Activated CD8-positive, alpha-beta memory T cell treated with anti-CD3 and anti-CD28 coated beads, Interleukin-2, amount 50 U/mL, for 1 hour (primary cell): Measurements from ENCODE around the gene PITPNB.

ENCODE experiments used
- DNase-seq: peaks from one replicate; pipeline ENCODE4 v3.0.0-alpha.2; 2020; ENCODE audit errors: extremely low read depth

Gene PITPNB

DNA sequence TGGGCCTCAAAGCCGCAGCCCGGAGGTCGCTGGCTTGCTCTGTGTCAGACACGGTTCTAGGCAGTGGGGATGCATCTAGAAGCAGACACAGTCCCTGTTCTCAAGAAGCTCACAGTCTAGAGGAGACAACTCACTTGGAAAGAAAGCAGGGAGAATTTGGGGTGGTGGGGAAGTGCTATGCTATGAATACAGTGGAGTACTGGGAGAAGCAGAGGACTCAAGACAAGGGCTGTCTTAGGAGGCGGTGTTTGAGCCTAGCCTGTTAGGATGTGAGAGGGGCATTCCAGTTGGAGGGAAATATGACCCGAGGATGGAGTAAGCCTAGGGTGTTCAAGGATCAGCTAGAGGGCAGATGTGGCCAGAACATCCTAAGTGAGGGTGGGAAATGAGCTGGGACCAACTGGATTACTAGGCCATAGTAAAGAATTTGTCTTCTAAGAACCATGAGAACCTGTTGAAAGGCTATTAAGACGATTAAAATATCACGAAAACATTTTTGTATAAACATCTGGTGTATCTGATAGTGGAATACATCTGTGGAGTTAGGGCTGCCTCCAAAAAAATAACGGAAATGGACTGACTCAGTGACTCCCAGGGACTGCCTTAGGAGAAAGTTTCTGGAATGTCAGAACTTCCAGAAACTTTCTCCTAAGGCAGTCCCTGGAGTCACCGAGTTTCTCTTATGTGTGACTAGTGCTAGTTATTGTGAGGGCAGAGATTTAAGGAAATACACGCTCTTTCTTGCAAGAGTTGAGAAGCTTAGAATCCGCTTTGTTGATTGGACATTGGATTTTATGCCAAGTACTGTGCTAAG lies 1.1 kb upstream of the PITPNB start:
- no peak for DNase-seq

DNA sequence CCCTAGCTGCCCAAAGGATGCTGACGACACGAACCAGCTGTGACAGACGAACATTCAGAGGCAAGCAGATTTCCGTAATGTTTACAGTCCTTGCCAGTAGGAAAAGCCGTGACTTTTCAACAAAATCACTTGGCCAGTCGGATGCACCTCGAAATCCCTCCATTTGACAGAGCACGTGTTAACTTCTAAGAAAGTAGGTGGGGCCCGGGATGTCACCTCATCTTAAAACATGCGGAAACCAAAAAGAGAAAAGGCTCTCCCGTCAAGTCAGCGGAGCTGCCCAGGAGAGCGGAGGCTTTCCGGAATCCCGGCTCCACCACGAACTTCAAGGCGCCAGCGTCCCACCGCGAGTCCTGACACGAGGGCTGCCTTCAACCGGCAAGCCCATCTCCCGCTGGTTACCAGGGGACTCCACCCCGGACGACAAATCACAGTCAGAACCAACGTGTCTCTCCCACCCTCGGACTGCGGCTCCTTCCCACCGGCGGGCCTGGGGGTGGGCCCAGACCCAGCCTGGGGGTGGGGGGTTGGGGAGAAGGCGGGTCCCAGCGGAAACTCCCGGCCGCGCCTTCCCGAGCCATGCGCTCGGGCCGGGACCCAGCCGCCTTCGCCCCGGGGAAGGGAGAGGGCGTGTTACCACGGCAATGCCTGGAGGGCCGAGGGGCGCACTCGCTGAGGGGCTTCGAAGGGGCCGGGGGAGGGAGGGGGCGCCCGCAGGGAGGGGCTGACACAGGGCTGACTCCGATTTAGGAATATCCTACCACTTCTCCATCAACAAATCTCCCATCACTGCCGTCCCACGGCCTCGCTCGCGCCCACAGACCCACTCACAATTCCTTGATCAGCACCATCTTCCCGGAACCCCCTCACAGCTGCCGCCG lies 475 bp downstream of the PITPNB start:
- peak; percentile 3 for DNase-seq

DNA sequence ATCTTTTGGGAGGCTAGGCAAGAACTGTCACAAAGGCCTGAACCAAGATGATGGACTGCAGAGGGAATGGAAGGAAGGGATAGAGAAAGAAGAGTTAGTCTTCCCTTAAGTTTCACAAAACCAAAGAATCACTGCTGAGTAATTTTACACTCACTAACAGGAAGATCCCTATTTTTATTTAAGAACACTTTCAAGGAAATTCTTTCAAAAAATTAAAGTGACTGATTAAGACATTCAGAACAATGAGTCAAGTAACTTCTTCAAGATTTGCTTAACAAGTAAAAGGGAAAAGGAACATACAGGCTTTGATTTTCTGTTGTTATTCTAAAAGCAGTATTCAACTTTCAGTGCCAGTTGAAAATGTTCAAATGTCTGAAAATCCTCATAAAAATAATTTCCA lies 3.1 kb downstream of the PITPNB start:
- DNase-seq: no peak

DNA sequence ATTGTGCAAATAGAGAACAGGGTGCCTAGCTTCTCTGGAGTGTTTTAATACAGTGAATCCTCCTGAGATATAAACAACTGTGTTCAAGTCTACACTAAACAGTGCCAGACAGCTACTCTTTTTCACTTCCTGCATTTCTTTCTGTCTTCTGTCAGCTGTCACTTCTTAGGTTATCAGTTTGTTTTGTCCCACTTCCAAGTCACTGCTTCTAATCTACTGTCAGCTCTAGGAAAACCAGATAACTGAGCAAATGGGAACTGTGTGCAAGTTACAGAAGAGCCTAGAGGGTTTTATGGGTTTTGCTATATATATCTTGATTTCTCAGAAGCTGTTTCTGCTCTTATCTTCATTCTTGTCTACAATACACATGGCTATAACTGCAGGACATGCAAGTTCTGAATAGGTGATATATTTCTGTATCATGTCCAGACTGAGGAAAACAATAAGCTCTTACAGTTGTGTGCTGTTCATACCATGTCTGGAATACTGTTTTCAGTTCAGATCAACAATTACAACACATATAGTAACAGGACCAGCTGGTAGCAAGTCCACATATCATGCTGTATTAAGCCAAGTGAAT lies 5.8 kb downstream of the PITPNB start:
- DNase-seq: no peak

DNA sequence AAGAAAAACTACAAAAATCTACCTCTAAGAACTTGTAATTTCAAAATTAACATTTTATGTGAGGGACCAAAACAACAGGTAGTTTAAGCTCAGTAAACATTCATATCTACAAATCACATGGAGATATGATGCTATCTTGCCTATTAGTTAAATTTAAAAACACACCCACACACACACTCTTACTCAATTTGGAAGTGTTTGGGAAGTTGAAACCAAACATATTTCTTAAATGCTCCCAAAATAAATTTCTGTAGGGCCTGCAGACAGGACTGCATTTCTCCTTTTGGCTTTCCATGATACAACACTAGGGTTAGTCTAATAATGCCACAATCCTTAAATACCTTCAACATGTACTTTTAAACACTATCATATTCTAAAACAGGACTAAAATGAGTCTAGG lies 7.0 kb downstream of the PITPNB start:
- DNase-seq: no peak

GRCh38 chr22:27911330-27911729 lies 7.7 kb downstream of the PITPNB start:
- no peak for DNase-seq

GRCh38 chr22:27906241-27906640 lies 12.8 kb downstream of the PITPNB start:
- no peak for DNase-seq

- DNase-seq: no peak
Measured at GRCh38 chr22:27905653-27906052, 13.4 kb downstream of the PITPNB start.

DNA sequence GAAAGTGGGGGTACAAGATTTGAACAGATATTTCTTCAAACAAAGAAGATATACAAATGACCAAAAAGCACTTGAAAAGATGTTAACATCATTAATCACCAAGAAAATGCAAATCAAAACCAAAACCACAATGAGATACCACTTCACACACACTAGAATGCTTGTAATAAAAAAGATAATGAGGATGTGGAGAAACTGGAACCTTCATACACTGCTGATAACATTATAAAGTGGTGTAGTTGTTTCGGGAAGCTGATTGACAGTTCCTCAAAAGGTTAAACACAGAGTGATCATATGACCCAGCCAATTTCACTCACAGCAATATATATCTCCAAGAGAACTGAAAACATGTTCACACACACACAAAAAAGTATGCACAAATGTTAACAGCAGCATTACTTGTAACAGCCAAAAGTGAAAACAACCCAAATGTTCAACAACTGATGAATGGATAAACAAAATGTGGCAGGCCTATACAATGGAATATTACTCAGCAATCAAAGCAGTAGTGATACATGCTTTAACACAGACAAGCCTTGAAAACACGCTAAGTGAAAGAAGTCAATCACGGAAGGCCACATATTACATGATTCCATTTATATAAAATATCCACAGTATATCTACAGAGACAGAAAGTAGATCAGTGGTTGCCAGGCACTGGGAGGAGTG lies 15.1 kb downstream of the PITPNB start:
- no peak for DNase-seq

DNA sequence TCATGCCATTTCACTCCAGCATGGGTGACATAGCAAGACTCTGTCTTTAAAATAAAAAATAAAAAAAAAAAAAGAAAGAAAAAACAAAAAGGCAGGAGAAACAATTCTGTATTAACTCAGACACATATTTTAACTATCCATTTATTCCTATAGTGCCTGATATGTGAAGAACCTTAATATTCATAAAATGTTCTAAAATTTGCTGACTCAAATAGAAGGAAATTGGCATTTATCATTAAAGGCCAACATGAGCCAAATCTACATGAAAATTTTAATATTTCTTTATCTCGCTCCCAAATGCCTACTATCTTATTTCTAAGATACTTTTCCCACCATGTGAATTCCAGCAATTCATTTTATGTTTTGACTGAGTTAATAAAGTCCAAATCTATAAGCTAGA lies 18.9 kb downstream of the PITPNB start:
- no peak for DNase-seq

DNA sequence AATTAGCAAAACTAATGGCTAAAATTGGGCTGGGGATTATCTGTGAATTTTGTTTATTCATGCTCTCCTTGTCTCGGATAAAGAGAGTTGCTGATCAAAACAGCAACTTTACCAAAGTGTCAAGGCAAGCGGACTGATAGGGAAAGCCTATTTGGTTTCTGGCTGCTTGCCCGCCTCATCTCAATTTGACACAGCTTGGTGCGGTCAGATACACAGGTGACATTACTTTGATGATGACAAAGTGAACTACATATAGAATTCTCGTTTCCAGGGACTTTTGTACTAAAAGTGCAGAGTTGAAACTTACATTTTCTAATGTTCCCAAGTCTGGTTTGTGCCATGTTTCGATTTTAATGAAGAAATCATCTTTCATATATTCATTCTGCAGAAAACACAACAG lies 22.8 kb downstream of the PITPNB start:
- no peak for DNase-seq

DNA sequence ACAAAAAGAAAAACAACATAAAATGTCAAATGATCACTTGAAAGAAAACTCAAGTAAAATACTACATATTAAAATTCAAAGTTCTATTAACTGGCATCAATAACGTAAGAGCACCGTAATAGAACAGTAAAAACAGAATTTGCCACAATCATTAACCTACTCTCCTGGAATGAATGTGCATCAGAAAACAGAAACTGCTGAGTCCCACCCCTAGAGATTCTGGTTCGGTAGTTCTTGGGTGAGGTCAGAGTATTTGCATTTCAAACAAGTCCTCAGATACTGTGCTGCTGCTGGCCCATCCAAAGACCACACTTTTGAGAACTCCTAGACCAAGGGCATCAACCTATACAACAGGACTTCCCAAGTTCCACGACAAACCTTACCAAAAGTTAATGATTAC lies 23.5 kb downstream of the PITPNB start:
- DNase-seq: no peak

- no peak for DNase-seq
Measured at GRCh38 chr22:27892811-27893210, 26.2 kb downstream of the PITPNB start.

DNA sequence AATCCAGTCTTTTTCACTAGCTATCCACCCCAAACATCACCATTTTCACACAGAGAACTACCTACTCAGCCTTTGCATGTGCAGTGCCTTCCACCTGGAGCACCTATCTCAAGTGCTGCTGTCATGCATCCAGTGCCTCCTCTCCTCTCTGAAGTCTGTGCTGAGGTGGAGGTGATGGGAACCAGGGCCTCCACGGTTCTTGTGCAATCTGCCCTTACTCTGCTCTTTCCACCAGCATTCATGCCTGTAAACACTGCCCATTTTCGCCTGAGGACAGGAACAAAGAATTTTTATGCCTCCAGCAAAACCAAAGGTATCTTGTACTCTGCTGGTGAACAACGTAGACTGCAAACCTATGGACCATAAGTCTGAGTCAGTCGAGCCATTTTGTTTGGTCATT lies 27.0 kb downstream of the PITPNB start:
- no peak for DNase-seq

DNA sequence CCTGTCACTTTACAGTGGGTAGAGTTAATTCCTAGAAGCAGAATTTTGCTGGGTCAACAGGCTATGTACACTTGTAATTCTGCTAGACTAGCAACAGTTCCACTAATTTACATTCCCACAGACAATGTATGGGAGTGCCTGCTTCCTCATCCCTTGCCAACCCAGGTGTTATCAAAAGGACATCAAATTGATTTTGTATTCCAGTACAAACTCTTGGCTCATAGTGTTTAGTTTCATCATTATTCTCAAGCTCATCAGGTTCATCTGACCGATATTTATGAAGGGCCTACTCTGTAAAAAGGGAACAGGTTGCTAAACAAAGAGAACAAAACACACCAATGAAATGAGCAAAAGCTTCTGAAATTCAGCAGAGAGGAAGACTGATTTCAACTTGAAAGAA lies 30.7 kb downstream of the PITPNB start:
- no peak for DNase-seq

DNA sequence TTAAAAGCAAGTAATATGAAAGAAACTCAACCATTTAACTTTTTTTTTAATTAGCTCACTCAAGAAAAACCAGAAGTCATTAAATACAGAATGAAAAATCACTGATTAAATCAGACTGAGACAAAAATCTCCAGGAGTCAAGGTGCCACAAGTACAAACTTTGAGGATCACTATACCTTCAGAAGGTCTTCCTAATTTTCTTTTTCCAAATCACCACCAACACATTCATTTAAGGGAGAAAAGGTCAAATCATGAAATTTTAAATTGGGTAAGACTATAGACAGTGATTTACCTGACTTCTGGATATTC lies 32.3 kb downstream of the PITPNB start:
- no peak for DNase-seq

DNA sequence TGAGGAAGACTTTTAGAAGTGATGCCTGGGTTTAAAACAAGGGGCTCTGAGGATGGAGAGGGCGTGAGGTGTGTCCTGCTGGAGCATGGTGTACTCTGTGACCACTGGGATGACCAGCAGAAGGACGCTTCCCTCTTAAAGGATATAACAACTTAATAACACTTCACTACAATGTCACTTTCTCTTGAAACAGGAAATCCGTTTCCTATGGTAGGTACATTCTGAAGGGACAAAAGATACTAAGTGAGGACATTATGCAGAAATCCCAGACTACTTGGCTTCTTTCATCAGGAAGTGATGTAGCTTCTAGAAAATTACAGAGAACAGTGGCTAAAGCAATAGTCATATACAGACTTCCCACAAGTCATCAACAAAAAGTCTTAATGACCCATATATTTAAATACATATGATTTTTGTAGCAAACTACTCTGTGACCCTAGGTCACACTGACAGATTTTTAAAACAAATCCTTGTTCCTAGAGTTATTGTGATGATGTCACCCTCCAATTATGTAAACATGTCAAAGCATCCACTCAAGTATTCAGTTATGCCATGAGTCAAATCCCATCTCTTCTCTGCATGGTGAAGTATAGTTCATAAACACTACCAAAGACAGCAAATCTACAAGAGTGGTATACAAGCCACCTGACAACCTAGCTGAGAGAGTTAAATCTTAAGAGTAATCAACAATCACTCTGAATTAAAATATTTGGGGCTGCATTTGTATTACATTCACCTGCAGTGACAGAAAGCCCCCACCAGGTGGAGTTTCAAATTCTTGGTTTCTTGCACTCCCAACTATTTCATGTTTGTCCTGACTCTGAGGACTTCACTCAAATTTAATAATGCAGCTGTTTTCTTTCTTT lies 32.8 kb downstream of the PITPNB start:
- DNase-seq: peak; percentile 11

DNA sequence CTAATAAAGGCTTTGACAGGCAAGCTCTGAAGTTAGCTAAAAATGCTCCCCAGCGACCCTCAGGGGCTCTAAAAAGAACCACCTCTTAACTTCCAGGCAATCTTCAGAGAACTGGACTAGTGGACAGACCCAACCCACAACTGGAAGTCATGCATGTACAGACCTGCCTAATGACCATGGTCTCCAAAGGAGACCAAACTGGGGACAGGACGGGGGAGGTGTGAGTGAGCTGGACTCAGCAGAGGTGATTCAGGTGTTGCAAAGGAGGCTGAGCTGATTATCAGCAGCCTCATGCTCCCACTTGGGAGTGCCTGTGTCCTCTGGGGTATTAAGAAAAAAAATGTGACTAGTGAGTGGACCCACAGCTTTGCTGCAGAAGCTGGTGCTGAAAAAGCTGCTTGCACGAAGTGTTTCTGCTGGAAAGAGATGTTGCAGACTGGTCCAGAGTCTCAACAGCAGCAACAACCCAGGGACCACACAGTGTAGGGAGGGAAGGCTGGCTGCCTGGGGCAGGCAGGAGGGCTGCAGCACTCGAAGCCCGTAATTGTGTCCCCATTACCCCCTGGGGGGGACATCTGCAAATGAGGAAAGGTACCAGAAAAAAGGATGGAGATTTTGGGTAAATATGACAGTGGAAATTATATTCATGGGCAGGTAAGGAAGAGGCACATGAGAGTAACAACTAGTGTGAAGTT lies 35.3 kb downstream of the PITPNB start:
- DNase-seq: no peak

DNA sequence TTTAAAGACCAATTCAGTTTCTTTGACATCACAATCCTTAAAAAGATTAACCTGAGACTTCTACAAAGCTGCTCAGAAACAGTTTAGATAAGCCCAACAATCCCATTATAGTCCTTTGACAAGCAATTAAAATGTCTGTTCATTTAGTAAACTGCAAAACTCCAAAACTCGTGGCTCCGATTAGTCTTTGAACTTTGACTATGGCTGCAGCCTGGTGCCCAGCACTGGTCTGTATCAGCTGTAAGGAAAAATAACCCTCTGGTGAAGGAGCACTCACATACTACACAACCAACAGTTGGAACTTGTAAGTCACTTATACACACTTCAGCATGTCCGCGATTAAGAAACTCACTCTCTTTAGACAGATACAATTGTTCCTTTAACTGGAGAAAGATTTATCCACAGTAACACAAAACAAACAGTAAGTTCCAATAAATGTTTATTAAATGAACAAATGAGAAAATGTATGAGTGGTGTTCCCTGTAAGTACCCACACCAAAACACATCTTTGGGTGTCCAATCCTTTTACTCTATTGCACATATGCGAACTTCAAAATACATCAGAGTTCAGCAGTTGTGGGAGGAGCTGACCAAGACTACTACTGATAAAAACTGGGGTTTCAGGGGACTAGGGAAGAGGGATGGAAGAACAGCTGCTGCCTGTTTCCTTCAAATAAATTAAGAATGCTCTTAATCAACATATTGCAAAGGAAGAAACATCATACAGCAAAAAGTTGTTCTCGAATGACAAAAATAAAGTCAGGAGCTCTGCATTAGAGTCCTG lies 36.4 kb downstream of the PITPNB start:
- no peak for DNase-seq

- no peak for DNase-seq
Measured at GRCh38 chr22:27881421-27881820, 37.6 kb downstream of the PITPNB start.
